ENCODE results near the gene SFT2D1. TPM values are rescaled to one million over a fixed set of nuclear protein-coding genes. Genes with fewer than 3 reads are reported as not detected.

SFT2D1 gene
- total and polyA plus RNA-seq, 9 of the 15 experiments (the other 6 are each of a cell fraction or from before 2014, with no cell fraction given) = 54.4 to 140 (median 74.6) TPM

GRCh38 chr6:166354143-166354542, 11.8 kb upstream of the SFT2D1 start (continued):
- TF ChIP-seq ZNF407 (IDR thresholded peaks at IDR 0.05; ENCODE audit: low read depth) (no peak), NCOR1 (IDR thresholded peaks at IDR 0.05) (no peak)

- Histone ChIP-seq H3K9ac (ENCODE audit: insufficient read depth in 1 of 2, low read depth in 2 of 2, low read length in 2 of 2) (no peak overlapping the region), H3K36me3 (ENCODE audit: control insufficient read depth, insufficient read depth, low read length) (no peaks in the 10 kb centered on the region), H3K4me2 (ENCODE audit: insufficient read depth, low read length) (no peak overlapping the region), H3K9me3 (replicated peaks; ENCODE audit: control insufficient read depth, insufficient read depth, low read depth, low read length) (peaks cover 6% of the 10 kb centered on the region; the same call in 1 of the 2 replicates), H2AFZ (ENCODE audit: low read depth, low read length) (no peak overlapping the region), H3K27ac (ENCODE audit: extremely low read depth, low read depth, low read length) (no peak overlapping the region), H3K27me3 (ENCODE audit: control insufficient read depth in 2 of 2, insufficient read depth in 2 of 2, low read length in 2 of 2) (peaks cover 0 to 14% of the 10 kb centered on the region in 2 experiments; a peak in 2 of 5 replicates), H3K9me1 (ENCODE audit: control insufficient read depth, insufficient read depth, low read length) (no peaks in the 10 kb centered on the region), H3K4me3 (no peak overlapping the region), H3K79me2 (ENCODE audit: control insufficient read depth, insufficient read depth, low read length) (no peaks in the 10 kb centered on the region), H4K20me1 (replicated peaks; ENCODE audit: control insufficient read depth, insufficient read depth, low read length) (no peaks in the 10 kb centered on the region), H3K4me1 (replicated peaks in 1 of 2; ENCODE audit: control insufficient read depth in 2 of 2, insufficient read depth in 2 of 2, low read length in 2 of 2) (peaks cover 0 to 3% of the 10 kb centered on the region in 2 experiments; a peak in 1 of 5 replicates)
- intact Hi-C loops (cut with micrococcal nuclease) (no loop called here), in situ Hi-C loops (cut with MboI) (no loop called here)
- no peak for ATAC-seq
- DNase-seq (ENCODE audit: extremely low read depth in 1 of 4, low spot score in 3 of 4) = no peak
- BruUV-seq (replicated peaks) = no TSS peak
- TF ChIP-seq LARP7 (IDR thresholded peaks at IDR 0.05) (peak; percentile 62; the same call in 1 of the 2 replicates), ZNF583 (CRISPR knock-in tag; IDR thresholded peaks at IDR 0.05) (no peak), CREBBP (IDR thresholded peaks at IDR 0.05; ENCODE audit: low read depth, low read length) (no peak), HDAC1 (IDR thresholded peaks at IDR 0.05) (0 out of 4 replicates have a peak, but pooled peaks of 1 of the 2 experiments have one; percentile 34), ZNF512 (tag; IDR thresholded peaks at IDR 0.05) (peak; percentile 79; the same call in 1 of the 2 replicates), GABPB2 (CRISPR knock-in tag; conservative IDR thresholded peaks at IDR 0.05) (no peak), SOX6 (IDR thresholded peaks at IDR 0.05) (no peak)
- WGBS (ENCODE audit: insufficient coverage, low coverage, missing lambda C conversion rate) = 0% methylated on average over 1 of the region's 1 CpG
- ChIA-PET CTCF (ENCODE audit: low intra/inter-chr PET ratio) (no interaction called here), POLR2A (interaction anchor here (1.5 to 1.7 kb wide), 2 partner anchors 11 to 28 kb away, joined by 3 to 6 read pairs; no protein-coding TSS in a partner anchor)
- no peak for FAIRE-seq
Measured at GRCh38 chr6:166353507-166353906, 11.2 kb upstream of the SFT2D1 start.
